ENCODE results near the gene MTMR10. TPM values are rescaled to one million over a fixed set of nuclear protein-coding genes. Genes with fewer than 3 reads are reported as not detected.
A peak's percentile ranks its signal among the peaks of the same experiment; 100 is the strongest.

Gene MTMR10
- total and polyA plus RNA-seq, 2 donors (not counting 3 experiments of a cell fraction or from before 2014, with no cell fraction given) = 48.3 to 88.5 TPM

GRCh38 chr15:30999729-31000128 lies 8.3 kb upstream of the MTMR10 start:
- dilution Hi-C loops (cut with MboI; ENCODE audit: extremely low pct_ligation_motif_present, low sequenced_read_pairs) (no loop called here), intact Hi-C loops (cut with micrococcal nuclease) (no loop called here)
- POLR2A ChIA-PET = no interaction called here
- Histone ChIP-seq H3K9me1 (replicated peaks; ENCODE audit: control insufficient read depth, extremely low read depth, insufficient read depth, low read length) (no peaks in the 10 kb centered on the region), H2AFZ (ENCODE audit: low read depth, low read length) (no peak overlapping the region), H4K20me1 (replicated peaks; ENCODE audit: control insufficient read depth, extremely low read depth, insufficient read depth, low read length) (no peaks in the 10 kb centered on the region), H3K27ac (ENCODE audit: insufficient read depth, low read depth, low read length) (no peak overlapping the region), H3K4me2 (ENCODE audit: insufficient read depth, low read length) (no peak overlapping the region), H3K4me3 (replicated peaks in 1 of 3; ENCODE audit: insufficient read depth in 1 of 3, low read depth in 1 of 3, low read length in 3 of 3) (no peak overlapping the region), H3K79me2 (ENCODE audit: control insufficient read depth, insufficient read depth, low read length) (no peaks in the 10 kb centered on the region), H3K36me3 (ENCODE audit: control insufficient read depth in 2 of 2, extremely low read depth in 1 of 2, insufficient read depth in 2 of 2, low read length in 2 of 2) (no peaks in the 10 kb centered on the region), H3K9ac (replicated peaks; ENCODE audit: extremely low read depth, insufficient read depth, low read length) (no peak overlapping the region), H3K4me1 (ENCODE audit: control insufficient read depth, extremely low read depth, insufficient read depth, low read length) (peaks cover 14% of the 10 kb centered on the region), H3K9me3 (replicated peaks; ENCODE audit: control insufficient read depth, insufficient read depth, low read length) (no peaks in the 10 kb centered on the region), H3K27me3 (ENCODE audit: control insufficient read depth in 2 of 2, insufficient read depth in 2 of 2, low read length in 2 of 2) (no peaks in the 10 kb centered on the region)
- TF ChIP-seq GATA2 (IDR thresholded peaks at IDR 0.05; ENCODE audit: insufficient read depth, insufficient read length, low read depth, low read length) (no peak), EZH2 (IDR thresholded peaks at IDR 0.05; ENCODE audit: borderline replicate concordance, low read depth, low read length, severe bottlenecking) (no peak), POLR2A (IDR thresholded peaks at IDR 0.05; ENCODE audit: low read depth, low read length) (no peak), CTCF (IDR thresholded peaks at IDR 0.05; ENCODE audit: extremely low read depth in 1 of 2, insufficient read depth in 1 of 2, low read depth in 1 of 2, low read length in 2 of 2) (no peak), FOS (IDR thresholded peaks at IDR 0.05; ENCODE audit: borderline replicate concordance, insufficient read depth, low read length) (no peak), MAX (IDR thresholded peaks at IDR 0.05; ENCODE audit: insufficient read depth, insufficient read length) (no peak), JUN (IDR thresholded peaks at IDR 0.05; ENCODE audit: borderline replicate concordance, insufficient read depth, insufficient read length, low read depth) (no peak), POLR2AphosphoS5 (IDR thresholded peaks at IDR 0.05; ENCODE audit: insufficient read depth, low read depth, low read length) (no peak), MYC (IDR thresholded peaks at IDR 0.05; ENCODE audit: low read depth, low read length) (no peak)
- CTCF ChIA-PET = interaction anchor here (0.8 kb wide), 1 partner anchor 17 kb away, joined by 3 read pairs; no protein-coding TSS in a partner anchor
- FAIRE-seq (peak; percentile 46), DNase-seq (ENCODE audit: low read depth, low spot score) (no peak)
- BruUV-seq (replicated peaks) = no TSS peak
